Measurements from ENCODE around the gene PON3. TPM values are rescaled to one million over a fixed set of nuclear protein-coding genes. Genes with fewer than 3 reads are reported as not detected.
A peak's percentile ranks its signal among the peaks of the same experiment; 100 is the strongest.

PON3 gene
- total and polyA plus RNA-seq, 2 of the 13 experiments (the other 11 are each of a cell fraction or from before 2014, with no cell fraction given), result 23.6 to 37.8 TPM

DNA sequence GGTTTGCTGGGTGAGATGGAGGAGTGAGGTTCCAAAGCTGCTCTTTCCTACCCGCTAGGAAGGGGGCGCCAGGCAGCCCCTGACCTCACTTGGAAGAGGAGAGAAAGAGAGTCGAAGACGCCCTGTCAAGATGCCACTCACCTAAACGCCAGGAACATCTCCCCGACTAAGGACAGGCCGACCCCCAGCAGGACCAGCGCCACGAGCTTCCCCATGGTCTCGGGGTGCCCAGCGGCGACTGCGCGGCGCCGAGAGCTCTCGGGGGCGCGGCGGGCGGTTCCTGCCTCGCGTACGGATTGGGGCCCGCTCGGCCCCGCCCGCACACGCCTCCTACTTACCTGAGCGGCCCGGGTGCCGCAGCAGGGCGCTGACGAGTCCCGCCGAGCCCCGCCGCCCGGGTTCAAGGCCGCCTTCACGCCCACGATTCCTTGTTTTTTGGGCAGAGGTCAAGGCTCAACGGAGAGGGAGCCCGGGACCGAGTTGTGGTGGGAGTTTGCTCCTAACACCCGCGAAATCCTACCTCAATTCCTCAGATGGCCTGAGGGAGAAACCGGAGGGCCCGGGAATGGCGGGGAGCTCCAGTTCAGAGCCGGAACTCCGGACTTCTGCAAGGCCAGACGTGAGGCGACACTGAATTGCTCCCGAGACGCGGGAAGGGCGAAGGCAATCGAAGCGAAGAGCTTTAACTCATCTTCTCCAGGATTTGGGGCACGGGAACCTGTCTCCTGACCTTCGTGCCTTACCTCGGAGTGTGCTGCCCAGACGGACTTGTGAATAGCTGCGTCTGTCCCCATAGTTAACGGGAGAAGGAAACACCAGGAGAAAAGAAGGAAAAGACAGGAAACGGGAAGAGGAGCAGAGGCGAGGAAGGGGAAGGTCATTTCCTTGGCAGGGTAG, at the start of gene PON3 (continued):
- TF ChIP-seq, protein P1, sequence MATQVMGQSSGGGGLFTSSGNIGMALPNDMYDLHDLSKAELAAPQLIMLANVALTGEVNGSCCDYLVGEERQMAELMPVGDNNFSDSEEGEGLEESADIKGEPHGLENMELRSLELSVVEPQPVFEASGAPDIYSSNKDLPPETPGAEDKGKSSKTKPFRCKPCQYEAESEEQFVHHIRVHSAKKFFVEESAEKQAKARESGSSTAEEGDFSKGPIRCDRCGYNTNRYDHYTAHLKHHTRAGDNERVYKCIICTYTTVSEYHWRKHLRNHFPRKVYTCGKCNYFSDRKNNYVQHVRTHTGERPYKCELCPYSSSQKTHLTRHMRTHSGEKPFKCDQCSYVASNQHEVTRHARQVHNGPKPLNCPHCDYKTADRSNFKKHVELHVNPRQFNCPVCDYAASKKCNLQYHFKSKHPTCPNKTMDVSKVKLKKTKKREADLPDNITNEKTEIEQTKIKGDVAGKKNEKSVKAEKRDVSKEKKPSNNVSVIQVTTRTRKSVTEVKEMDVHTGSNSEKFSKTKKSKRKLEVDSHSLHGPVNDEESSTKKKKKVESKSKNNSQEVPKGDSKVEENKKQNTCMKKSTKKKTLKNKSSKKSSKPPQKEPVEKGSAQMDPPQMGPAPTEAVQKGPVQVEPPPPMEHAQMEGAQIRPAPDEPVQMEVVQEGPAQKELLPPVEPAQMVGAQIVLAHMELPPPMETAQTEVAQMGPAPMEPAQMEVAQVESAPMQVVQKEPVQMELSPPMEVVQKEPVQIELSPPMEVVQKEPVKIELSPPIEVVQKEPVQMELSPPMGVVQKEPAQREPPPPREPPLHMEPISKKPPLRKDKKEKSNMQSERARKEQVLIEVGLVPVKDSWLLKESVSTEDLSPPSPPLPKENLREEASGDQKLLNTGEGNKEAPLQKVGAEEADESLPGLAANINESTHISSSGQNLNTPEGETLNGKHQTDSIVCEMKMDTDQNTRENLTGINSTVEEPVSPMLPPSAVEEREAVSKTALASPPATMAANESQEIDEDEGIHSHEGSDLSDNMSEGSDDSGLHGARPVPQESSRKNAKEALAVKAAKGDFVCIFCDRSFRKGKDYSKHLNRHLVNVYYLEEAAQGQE (IDR thresholded peaks at IDR 0.05; ENCODE audit: borderline replicate concordance in 1 of 2, low read depth in 1 of 2, low read length in 2 of 2), result no peak
- no peak for TF ChIP-seq SMARCE1 (IDR thresholded peaks at IDR 0.05; ENCODE audit: borderline replicate concordance)
- TF ChIP-seq POLR2AphosphoS5 (IDR thresholded peaks at IDR 0.05; ENCODE audit: low read depth, low read length), result no peak; the same call in none of the 2 replicates
- peak; percentile 87; the same call in 1 of the 2 replicates for TF ChIP-seq SNAI1 (CRISPR knock-in tag; IDR thresholded peaks at IDR 0.05; ENCODE audit: borderline replicate concordance)
- TF ChIP-seq RORA (CRISPR knock-in tag; IDR thresholded peaks at IDR 0.05), result no peak
- TF ChIP-seq, protein P2, sequence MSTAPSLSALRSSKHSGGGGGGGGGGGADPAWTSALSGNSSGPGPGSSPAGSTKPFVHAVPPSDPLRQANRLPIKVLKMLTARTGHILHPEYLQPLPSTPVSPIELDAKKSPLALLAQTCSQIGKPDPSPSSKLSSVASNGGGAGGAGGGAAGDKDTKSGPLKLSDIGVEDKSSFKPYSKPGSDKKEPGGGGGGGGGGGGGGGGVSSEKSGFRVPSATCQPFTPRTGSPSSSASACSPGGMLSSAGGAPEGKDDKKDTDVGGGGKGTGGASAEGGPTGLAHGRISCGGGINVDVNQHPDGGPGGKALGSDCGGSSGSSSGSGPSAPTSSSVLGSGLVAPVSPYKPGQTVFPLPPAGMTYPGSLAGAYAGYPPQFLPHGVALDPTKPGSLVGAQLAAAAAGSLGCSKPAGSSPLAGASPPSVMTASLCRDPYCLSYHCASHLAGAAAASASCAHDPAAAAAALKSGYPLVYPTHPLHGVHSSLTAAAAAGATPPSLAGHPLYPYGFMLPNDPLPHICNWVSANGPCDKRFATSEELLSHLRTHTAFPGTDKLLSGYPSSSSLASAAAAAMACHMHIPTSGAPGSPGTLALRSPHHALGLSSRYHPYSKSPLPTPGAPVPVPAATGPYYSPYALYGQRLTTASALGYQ (CRISPR knock-in tag; IDR thresholded peaks at IDR 0.05), result peak; percentile 70; the same call in 1 of the 2 replicates
- TF ChIP-seq JUND (CRISPR knock-in tag; IDR thresholded peaks at IDR 0.05), result peak; percentile 24; the same call in 1 of the 2 replicates
- TF ChIP-seq FOXM1 (CRISPR knock-in tag; IDR thresholded peaks at IDR 0.05), result no peak
- no peak for TF ChIP-seq MED13 (CRISPR knock-in tag; IDR thresholded peaks at IDR 0.05)
- no peak for TF ChIP-seq HMGA1 (CRISPR knock-in tag; conservative IDR thresholded peaks at IDR 0.05)
- 0 out of 2 replicates have a peak, but pooled peaks have one; percentile 51 for TF ChIP-seq ZNF441 (CRISPR knock-in tag; IDR thresholded peaks at IDR 0.05; ENCODE audit: borderline replicate concordance)
- TF ChIP-seq, protein P3, sequence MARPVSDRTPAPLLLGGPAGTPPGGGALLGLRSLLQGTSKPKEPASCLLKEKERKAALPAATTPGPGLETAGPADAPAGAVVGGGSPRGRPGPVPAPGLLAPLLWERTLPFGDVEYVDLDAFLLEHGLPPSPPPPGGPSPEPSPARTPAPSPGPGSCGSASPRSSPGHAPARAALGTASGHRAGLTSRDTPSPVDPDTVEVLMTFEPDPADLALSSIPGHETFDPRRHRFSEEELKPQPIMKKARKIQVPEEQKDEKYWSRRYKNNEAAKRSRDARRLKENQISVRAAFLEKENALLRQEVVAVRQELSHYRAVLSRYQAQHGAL (CRISPR knock-in tag; IDR thresholded peaks at IDR 0.05; ENCODE audit: not compliant biosample characterization), result peak; percentile 8
- TF ChIP-seq, protein P4, sequence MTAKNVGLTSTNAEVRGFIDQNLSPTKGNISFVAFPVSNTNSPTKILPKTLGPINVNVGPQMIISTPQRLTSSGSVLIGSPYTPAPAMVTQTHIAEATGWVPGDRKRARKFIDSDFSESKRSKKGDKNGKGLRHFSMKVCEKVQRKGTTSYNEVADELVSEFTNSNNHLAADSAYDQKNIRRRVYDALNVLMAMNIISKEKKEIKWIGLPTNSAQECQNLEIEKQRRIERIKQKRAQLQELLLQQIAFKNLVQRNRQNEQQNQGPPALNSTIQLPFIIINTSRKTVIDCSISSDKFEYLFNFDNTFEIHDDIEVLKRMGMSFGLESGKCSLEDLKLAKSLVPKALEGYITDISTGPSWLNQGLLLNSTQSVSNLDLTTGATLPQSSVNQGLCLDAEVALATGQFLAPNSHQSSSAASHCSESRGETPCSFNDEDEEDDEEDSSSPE (CRISPR knock-in tag; IDR thresholded peaks at IDR 0.05), result no peak
- TF ChIP-seq ZNF350 (CRISPR knock-in tag; IDR thresholded peaks at IDR 0.05; ENCODE audit: borderline replicate concordance, low read depth), result no peak
- no peak; the same call in 1 of the 2 replicates for TF ChIP-seq TP53 (CRISPR knock-in tag; conservative IDR thresholded peaks at IDR 0.05)
- TF ChIP-seq, protein P5, sequence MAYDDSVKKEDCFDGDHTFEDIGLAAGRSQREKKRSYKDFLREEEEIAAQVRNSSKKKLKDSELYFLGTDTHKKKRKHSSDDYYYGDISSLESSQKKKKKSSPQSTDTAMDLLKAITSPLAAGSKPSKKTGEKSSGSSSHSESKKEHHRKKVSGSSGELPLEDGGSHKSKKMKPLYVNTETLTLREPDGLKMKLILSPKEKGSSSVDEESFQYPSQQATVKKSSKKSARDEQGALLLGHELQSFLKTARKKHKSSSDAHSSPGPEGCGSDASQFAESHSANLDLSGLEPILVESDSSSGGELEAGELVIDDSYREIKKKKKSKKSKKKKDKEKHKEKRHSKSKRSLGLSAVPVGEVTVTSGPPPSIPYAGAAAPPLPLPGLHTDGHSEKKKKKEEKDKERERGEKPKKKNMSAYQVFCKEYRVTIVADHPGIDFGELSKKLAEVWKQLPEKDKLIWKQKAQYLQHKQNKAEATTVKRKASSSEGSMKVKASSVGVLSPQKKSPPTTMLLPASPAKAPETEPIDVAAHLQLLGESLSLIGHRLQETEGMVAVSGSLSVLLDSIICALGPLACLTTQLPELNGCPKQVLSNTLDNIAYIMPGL (CRISPR knock-in tag; IDR thresholded peaks at IDR 0.05; ENCODE audit: borderline replicate concordance in 1 of 2, low read depth in 1 of 2), result peak; percentile 91 to 97

Data from HepG2 (cell line).